B cell (primary cell): ENCODE data around the gene NBEAL2. TPM values are rescaled to one million over a fixed set of nuclear protein-coding genes. Genes with fewer than 3 reads are reported as not detected.

Experiments
- ATAC-seq: fragments of 200-7000 bp; cut with Tn5 transposase; one replicate; pipeline ENCODE4 v1.10.0; 2021; ENCODE audit warnings: low read depth, mild to moderate bottlenecking, moderate number of reproducible peaks, moderate library complexity
- CTCF ChIA-PET: fragments of 350-600 bp; sonication (Branson Sonifier 250); formaldehyde crosslinking; loops from one replicate; lab custom pipeline; 2021; ENCODE audit warnings: antibody characterized with exemption, inconsistent platforms; lab: Charles Lee
- POLR2A ChIA-PET: fragments of 350-600 bp; sonication (Branson Sonifier 250); formaldehyde crosslinking; loops from one replicate; lab custom pipeline; 2021; ENCODE audit warnings: antibody characterized with exemption; lab: Charles Lee
- DNase-seq: peaks from one replicate; pipeline ENCODE4 v3.0.0; 2013
- H2AFZ ChIP-seq: 2 replicates; pipeline ENCODE4 v1.6.1; 2012; ENCODE audit warnings: mild to moderate bottlenecking, low read depth, low read length; ENCODE audit not compliant: insufficient read depth, poor library complexity, severe bottlenecking
- H3K27ac ChIP-seq, 2 donors: 1 replicate in 1 of 2; 2 replicates in 1 of 2; pipeline ENCODE4 v1.5.1; 2012 to 2013; ENCODE audit warnings: low read length in 2 of 2, mild to moderate bottlenecking in 2 of 2, moderate library complexity in 1 of 2
- H3K27me3 ChIP-seq, 4 experiments: fragments of 200-600 bp in 1 of 4; sonication (generic) in 1 of 4; replicated peaks in 1 of 4; 1 replicate in 2 of 4; 2 replicates in 2 of 4; pipeline versions ENCODE4 v1.6.1 to v1.7.0; 2013 to 2016; ENCODE audit warnings: low read length in 3 of 4, mild to moderate bottlenecking in 2 of 4, mixed read lengths in 1 of 4, moderate library complexity in 1 of 4; ENCODE audit not compliant: insufficient read depth in 4 of 4, control insufficient read depth in 3 of 4; ENCODE audit errors: control extremely low read depth in 1 of 4
- H3K36me3 ChIP-seq, 2 experiments: replicated peaks in 1 of 2; 1 replicate in 1 of 2; 2 replicates in 1 of 2; pipeline versions ENCODE4 v1.6.1 to v1.7.1; 2013; ENCODE audit warnings: low read length in 1 of 2; ENCODE audit not compliant: insufficient read depth in 2 of 2, control insufficient read depth in 1 of 2; ENCODE audit errors: control extremely low read depth in 1 of 2, extremely low read depth in 1 of 2
- H3K4me1 ChIP-seq, 2 donors: fragments of 200-600 bp in 1 of 2; sonication (generic) in 1 of 2; 1 replicate in 1 of 2; 2 replicates in 1 of 2; pipeline versions ENCODE4 v1.5.1 to v1.6.1; 2013 to 2017; ENCODE audit warnings: low read length in 2 of 2; ENCODE audit not compliant: control insufficient read depth in 2 of 2, insufficient read depth in 2 of 2
- H3K4me2 ChIP-seq: replicated peaks from 2 replicates; pipeline ENCODE3; 2012; ENCODE audit warnings: mild to moderate bottlenecking, low read depth, low read length; ENCODE audit not compliant: poor library complexity, severe bottlenecking
- H3K4me3 ChIP-seq, 5 experiments: fragments of 200-600 bp in 1 of 5; sonication (generic) in 1 of 5; 1 replicate in 3 of 5; 2 replicates in 2 of 5; pipeline versions ENCODE4 v1.5.1 to v1.7.0; 2011 to 2016; ENCODE audit warnings: low read length in 4 of 5, mild to moderate bottlenecking in 4 of 5, low read depth in 2 of 5, control low read depth in 1 of 5, moderate library complexity in 1 of 5; ENCODE audit not compliant: insufficient read depth in 1 of 5; ENCODE audit errors: control extremely low read depth in 1 of 5, extremely low read depth in 1 of 5
- H3K79me2 ChIP-seq: fragments of 200-600 bp; sonication (generic); one replicate; pipeline ENCODE4 v1.6.0; 2016; ENCODE audit warnings: low read length; ENCODE audit not compliant: control insufficient read depth, insufficient read depth
- H3K9ac ChIP-seq: fragments of 200-600 bp; sonication (generic); 2 replicates; pipeline ENCODE4 v1.6.1; 2017; ENCODE audit warnings: mild to moderate bottlenecking, low read length, moderate library complexity
- H3K9me3 ChIP-seq, 3 donors: one replicate each; pipeline versions ENCODE4 v1.6.1 to v1.7.1; 2013; ENCODE audit warnings: low read length in 2 of 3; ENCODE audit not compliant: control insufficient read depth in 2 of 3, insufficient read depth in 1 of 3; ENCODE audit errors: control extremely low read depth in 1 of 3
- H4K20me1 ChIP-seq: 2 replicates; pipeline ENCODE4 v1.6.0; 2012; ENCODE audit warnings: mild to moderate bottlenecking, low read length; ENCODE audit not compliant: insufficient read depth, control insufficient read depth, poor library complexity, severe bottlenecking
- H3K27ac Mint-ChIP-seq: one replicate; pipeline ENCODE4 v1.8.0; 2021; ENCODE audit warnings: mixed read lengths
- H3K27me3 Mint-ChIP-seq: one replicate; pipeline ENCODE4 v1.8.0; 2021; ENCODE audit warnings: mixed read lengths
- H3K4me1 Mint-ChIP-seq: one replicate; pipeline ENCODE4 v1.8.0; 2021; ENCODE audit warnings: mixed read lengths
- H3K4me3 Mint-ChIP-seq: one replicate; pipeline ENCODE4 v1.8.0; 2021; ENCODE audit warnings: mixed read lengths
- H3K9me3 Mint-ChIP-seq: one replicate; pipeline ENCODE4 v1.8.0; 2022; ENCODE audit warnings: mixed read lengths; ENCODE audit not compliant: insufficient read depth
- EZH2 ChIP-seq: IDR thresholded peaks from 2 replicates; pipeline ENCODE4 v1.6.1; 2012; ENCODE audit warnings: borderline replicate concordance, low read depth, mild to moderate bottlenecking, moderate library complexity, low read length; ENCODE audit not compliant: insufficient read depth, poor library complexity, severe bottlenecking
- WGBS: methylation state at CpG from one replicate; pipeline ENCODE4 v1.1.5; 2013; ENCODE audit warnings: missing lambda C conversion rate; ENCODE audit not compliant: insufficient coverage; 5-methylcytosine and 5-hydroxymethylcytosine counted together
- intact Hi-C: fragments of 100-400 bp; cut with micrococcal nuclease; formaldehyde crosslinking; loops from one replicate; pipeline ENCODE4 v1.10.0; 2022
- polyA plus RNA-seq: library from polyadenylated mRNA; depleted of rRNA; stranded (reverse); fragments of >200 nt; gene quantifications from 2 replicates; pipeline ENCODE4 v1.2.3, GENCODE V29; 2012
- total RNA-seq, 2 donors: library from RNA; stranded (reverse); fragments of 120-200 nt in 1 of 2; gene quantifications; 1 replicate in 1 of 2; 2 replicates in 1 of 2; pipeline versions ENCODE4 v1.2.3 to v1.2.4, GENCODE V29; 2013 to 2022
- TF ChIP-seq, protein P1 (sequence below): fragments of 200-600 bp; IDR thresholded peaks from one replicate; pipeline ENCODE4 v1.8.0; 2022; ENCODE audit warnings: antibody characterized with exemption, mild to moderate bottlenecking

NBEAL2 gene
- total and polyA plus RNA-seq, 2 donors (not counting 1 experiment from before 2014, with no cell fraction given) = 63.8 to 155 TPM

DNA sequence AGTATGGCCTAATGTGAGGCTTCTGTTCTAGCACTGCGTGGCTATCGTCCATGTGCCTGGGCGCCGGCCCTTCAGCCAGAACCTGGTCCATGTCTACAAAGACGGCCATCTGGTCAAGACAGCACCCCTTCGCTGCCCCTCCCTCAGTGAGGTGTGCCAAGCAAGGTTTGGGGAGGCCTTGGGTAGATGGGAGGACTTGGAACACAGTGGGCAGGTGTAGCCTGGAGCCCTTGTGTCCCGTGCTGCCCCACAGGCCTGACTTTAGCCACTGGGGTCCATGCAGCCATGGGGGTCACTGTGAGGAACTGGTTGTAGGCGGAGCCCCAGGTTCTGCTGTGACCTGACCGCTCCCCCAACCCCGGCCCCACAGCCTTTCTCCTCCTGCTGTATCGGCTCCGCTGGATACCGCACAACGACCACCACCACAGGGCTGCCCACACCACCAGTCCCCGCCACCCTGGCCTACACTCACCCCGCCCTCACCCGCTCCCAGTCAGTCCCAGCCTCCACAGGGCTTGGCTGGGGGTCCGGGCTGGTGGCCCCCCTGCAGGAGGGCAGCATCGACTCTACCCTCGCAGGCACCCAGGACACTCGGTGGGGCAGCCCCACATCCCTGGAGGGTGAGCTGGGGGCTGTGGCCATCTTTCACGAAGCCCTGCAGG is 16.6 kb downstream of the NBEAL2 start:
- H3K36me3 ChIP-seq = peaks cover 0 to 37% of the 10 kb centered on the region in 2 experiments
- no peak overlapping the region for H3K4me2 ChIP-seq
- ChIA-PET POLR2A (no interaction called here), CTCF (interaction anchor here (1.0 to 12.1 kb wide), 5 partner anchors 11 to 129 kb away, joined by 3 to 146 read pairs (median 5); no protein-coding TSS in a partner anchor)
- H3K27me3 ChIP-seq = no peaks in the 10 kb centered on the region
- H3K4me3 ChIP-seq = no peak overlapping the region
- no peak overlapping the region for H3K27ac ChIP-seq
- 97% methylated on average over 22 of the region's 22 CpGs for WGBS
- no peak overlapping the region for H3K27ac Mint-ChIP-seq
- no peak for TF ChIP-seq EZH2
- TF ChIP-seq, protein P1, sequence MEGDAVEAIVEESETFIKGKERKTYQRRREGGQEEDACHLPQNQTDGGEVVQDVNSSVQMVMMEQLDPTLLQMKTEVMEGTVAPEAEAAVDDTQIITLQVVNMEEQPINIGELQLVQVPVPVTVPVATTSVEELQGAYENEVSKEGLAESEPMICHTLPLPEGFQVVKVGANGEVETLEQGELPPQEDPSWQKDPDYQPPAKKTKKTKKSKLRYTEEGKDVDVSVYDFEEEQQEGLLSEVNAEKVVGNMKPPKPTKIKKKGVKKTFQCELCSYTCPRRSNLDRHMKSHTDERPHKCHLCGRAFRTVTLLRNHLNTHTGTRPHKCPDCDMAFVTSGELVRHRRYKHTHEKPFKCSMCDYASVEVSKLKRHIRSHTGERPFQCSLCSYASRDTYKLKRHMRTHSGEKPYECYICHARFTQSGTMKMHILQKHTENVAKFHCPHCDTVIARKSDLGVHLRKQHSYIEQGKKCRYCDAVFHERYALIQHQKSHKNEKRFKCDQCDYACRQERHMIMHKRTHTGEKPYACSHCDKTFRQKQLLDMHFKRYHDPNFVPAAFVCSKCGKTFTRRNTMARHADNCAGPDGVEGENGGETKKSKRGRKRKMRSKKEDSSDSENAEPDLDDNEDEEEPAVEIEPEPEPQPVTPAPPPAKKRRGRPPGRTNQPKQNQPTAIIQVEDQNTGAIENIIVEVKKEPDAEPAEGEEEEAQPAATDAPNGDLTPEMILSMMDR = no peak
- H3K4me3 Mint-ChIP-seq = no peak overlapping the region
- no peaks in the 10 kb centered on the region for H4K20me1 ChIP-seq
- ATAC-seq = no peak
- H3K27me3 Mint-ChIP-seq = no peaks in the 10 kb centered on the region
- peaks cover 14% of the 10 kb centered on the region for H3K4me1 Mint-ChIP-seq
- DNase-seq = no peak
- H3K9me3 Mint-ChIP-seq = no peaks in the 10 kb centered on the region
- peaks cover 24% of the 10 kb centered on the region for H3K79me2 ChIP-seq
- no peak overlapping the region for H3K9ac ChIP-seq
- peaks cover 3 to 17% of the 10 kb centered on the region in 2 donors for H3K4me1 ChIP-seq
- no peaks in the 10 kb centered on the region for H3K9me3 ChIP-seq
- intact Hi-C loops = no loop called here
- no peak overlapping the region for H2AFZ ChIP-seq

DNA sequence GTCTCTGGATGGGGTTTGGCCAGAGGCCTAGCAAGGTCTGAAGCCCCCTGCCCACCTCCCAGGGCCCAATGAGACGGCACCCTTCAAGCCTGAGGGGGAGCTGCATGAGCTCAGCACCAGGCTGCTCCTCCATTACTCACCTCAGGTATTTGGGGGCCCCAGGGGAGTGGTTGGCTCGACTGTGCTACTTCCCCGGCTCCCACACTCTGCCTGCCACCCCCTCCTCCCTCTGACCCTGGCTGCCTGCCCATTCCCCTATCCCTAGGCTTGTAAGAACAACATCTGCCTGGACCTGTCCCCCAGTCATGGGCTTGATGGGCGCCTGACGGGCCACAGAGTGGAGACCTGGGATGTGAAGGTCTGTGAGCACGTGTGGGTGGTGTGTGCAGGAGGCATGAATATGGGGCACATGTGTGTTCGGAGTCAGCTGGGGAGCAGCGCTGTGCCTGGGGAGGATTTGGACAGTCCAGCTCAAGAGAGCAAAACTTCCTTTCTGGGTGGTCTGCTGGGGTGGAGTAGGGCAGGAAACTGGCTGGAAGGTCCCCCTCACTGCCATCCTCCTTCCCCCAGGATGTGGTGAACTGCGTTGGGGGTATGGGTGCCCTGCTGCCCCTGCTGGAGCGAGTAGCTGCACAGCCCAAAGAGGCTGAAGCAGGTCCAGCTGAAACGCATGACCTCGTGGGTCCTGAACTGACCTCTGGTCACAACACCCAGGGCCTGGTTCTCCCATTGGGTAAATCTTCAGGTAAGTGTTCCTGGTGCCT is 17.4 kb downstream of the NBEAL2 start:
- Mint-ChIP-seq H3K4me1 (peaks cover 10% of the 10 kb centered on the region), H3K4me3 (no peak overlapping the region), H3K27ac (peak overlapping the region; percentile 65), H3K27me3 (no peaks in the 10 kb centered on the region), H3K9me3 (no peaks in the 10 kb centered on the region)
- TF ChIP-seq, protein P1 = no peak
- no peak for TF ChIP-seq EZH2
- Histone ChIP-seq H3K9ac (no peak overlapping the region), H4K20me1 (no peaks in the 10 kb centered on the region), H2AFZ (no peak overlapping the region), H3K27me3 (no peaks in the 10 kb centered on the region), H3K4me2 (no peak overlapping the region), H3K27ac (no peak overlapping the region), H3K36me3 (peaks cover 0 to 46% of the 10 kb centered on the region in 2 experiments), H3K4me1 (peaks cover 3 to 16% of the 10 kb centered on the region in 2 donors), H3K4me3 (no peak overlapping the region), H3K79me2 (peaks cover 24% of the 10 kb centered on the region), H3K9me3 (no peaks in the 10 kb centered on the region)
- ChIA-PET POLR2A (no interaction called here), CTCF (interaction anchor here (0.7 to 12.1 kb wide), 9 partner anchors 12 to 130 kb away, joined by 3 to 146 read pairs (median 5); no protein-coding TSS in a partner anchor)
- no peak for ATAC-seq
- WGBS = 68% methylated on average over 11 of the region's 12 CpGs
- DNase-seq = no peak
- intact Hi-C loops = no loop called here
